SJCRH30 (cell line): ENCODE measurements around the gene AFF1. TPM values are rescaled to one million over a fixed set of nuclear protein-coding genes. Genes with fewer than 3 reads are reported as not detected.
"Not testable (repeated sequence)": the region's sequence is repeated elsewhere in the genome, so short reads cannot be mapped to it uniquely, and the experiment has no call there.

Experiments used
- DNase-seq, 2 experiments: peaks; one replicate each; pipeline ENCODE4 v3.0.0-alpha.2; 2015 to 2020
- H3K27ac ChIP-seq: fragments of 250-450 bp; sonication (Bioruptor Pico); 2 replicates; pipeline ENCODE4 v1.5.1; 2020; ENCODE audit warnings: mild to moderate bottlenecking, moderate library complexity
- H3K27me3 ChIP-seq: fragments of 250-450 bp; sonication (Bioruptor Pico); 2 replicates; pipeline ENCODE4 v1.5.1; 2020; ENCODE audit warnings: mild to moderate bottlenecking, moderate library complexity
- H3K36me3 ChIP-seq: fragments of 250-450 bp; sonication (Bioruptor Pico); 2 replicates; pipeline ENCODE4 v1.5.1; 2020; ENCODE audit warnings: mild to moderate bottlenecking, moderate library complexity
- H3K4me1 ChIP-seq: fragments of 250-450 bp; sonication (Bioruptor Pico); 2 replicates; pipeline ENCODE4 v1.5.1; 2020; ENCODE audit warnings: mild to moderate bottlenecking, moderate library complexity
- H3K4me3 ChIP-seq: fragments of 250-450 bp; sonication (Bioruptor Pico); 2 replicates; pipeline ENCODE4 v1.5.1; 2020; ENCODE audit warnings: mild to moderate bottlenecking, moderate library complexity
- H3K9me3 ChIP-seq: fragments of 250-450 bp; sonication (Bioruptor Pico); replicated peaks from 2 replicates; pipeline ENCODE4 v1.5.1; 2020; ENCODE audit warnings: mild to moderate bottlenecking, moderate library complexity
- total RNA-seq: library from RNA; depleted of rRNA; stranded (reverse); fragments of >200 nt; shearing (Covaris generic); gene quantifications from 2 replicates; pipeline ENCODE4 v1.2.3, GENCODE V29; 2014

The AFF1 gene
- total RNA-seq, 1 experiment from 2014 or later, result 16.1 TPM

- no peaks in the 10 kb centered on the region for H3K27me3 ChIP-seq
- no peak for DNase-seq
- no peaks in the 10 kb centered on the region for H3K9me3 ChIP-seq
- H3K4me1 ChIP-seq, result peaks cover 10% of the 10 kb centered on the region
- H3K27ac ChIP-seq, result no peak overlapping the region
- H3K36me3 ChIP-seq, result peaks cover 11% of the 10 kb centered on the region
- no peak overlapping the region for H3K4me3 ChIP-seq
Observed at GRCh38 chr4:87122252-87122651, 187.4 kb downstream of the AFF1 start.

- no peak for DNase-seq
- H3K36me3 ChIP-seq, result peaks cover 12% of the 10 kb centered on the region; the same call in 1 of the 2 replicates
Observed at GRCh38 chr4:87126056-87126455, 191.2 kb downstream of the AFF1 start.

GRCh38 chr4:87128006-87128705 lies 193.3 kb downstream of the AFF1 start:
- Histone ChIP-seq H3K4me1 (no peaks in the 10 kb centered on the region), H3K27me3 (no peaks in the 10 kb centered on the region), H3K4me3 (no peak overlapping the region), H3K27ac (no peak overlapping the region), H3K9me3 (no peaks in the 10 kb centered on the region), H3K36me3 (peaks cover 15% of the 10 kb centered on the region)
- no peak for DNase-seq

More at GRCh38 chr4:87126056-87126455, 191.2 kb downstream of the AFF1 start:
- H3K27ac ChIP-seq, result no peak overlapping the region
- no peaks in the 10 kb centered on the region for H3K9me3 ChIP-seq
- H3K4me3 ChIP-seq, result no peak overlapping the region
- H3K27me3 ChIP-seq, result no peaks in the 10 kb centered on the region
- H3K4me1 ChIP-seq, result no peaks in the 10 kb centered on the region

GRCh38 chr4:87129681-87130080 lies 194.9 kb downstream of the AFF1 start:
- Histone ChIP-seq H3K4me1 (no peaks in the 10 kb centered on the region), H3K4me3 (no peak overlapping the region), H3K27me3 (no peaks in the 10 kb centered on the region), H3K9me3 (no peaks in the 10 kb centered on the region), H3K36me3 (peaks cover 21% of the 10 kb centered on the region; the same call in 1 of the 2 replicates), H3K27ac (no peak overlapping the region)
- no peak for DNase-seq

GRCh38 chr4:87130985-87131703 lies 196.3 kb downstream of the AFF1 start:
- H3K9me3 ChIP-seq, result no peaks in the 10 kb centered on the region
- no peak overlapping the region for H3K4me3 ChIP-seq
- H3K4me1 ChIP-seq, result no peaks in the 10 kb centered on the region
- no peak for DNase-seq
- no peaks in the 10 kb centered on the region for H3K27me3 ChIP-seq
- peaks cover 21% of the 10 kb centered on the region; the same call in 1 of the 2 replicates for H3K36me3 ChIP-seq
- H3K27ac ChIP-seq, result no peak overlapping the region

- no peaks in the 10 kb centered on the region for H3K9me3 ChIP-seq
- DNase-seq, result no peak
- H3K27me3 ChIP-seq, result no peaks in the 10 kb centered on the region
- H3K27ac ChIP-seq, result no peak overlapping the region
- peaks cover 16% of the 10 kb centered on the region; the same call in 1 of the 2 replicates for H3K36me3 ChIP-seq
- no peak overlapping the region for H3K4me3 ChIP-seq
- H3K4me1 ChIP-seq, result no peaks in the 10 kb centered on the region
Observed at GRCh38 chr4:87132035-87132434, 197.2 kb downstream of the AFF1 start.

GRCh38 chr4:87133183-87133582 lies 198.4 kb downstream of the AFF1 start:
- Histone ChIP-seq H3K36me3 (peaks cover 12% of the 10 kb centered on the region; the same call in 1 of the 2 replicates), H3K27me3 (no peaks in the 10 kb centered on the region), H3K9me3 (no peaks in the 10 kb centered on the region), H3K4me3 (no peak overlapping the region), H3K27ac (no peak overlapping the region), H3K4me1 (no peaks in the 10 kb centered on the region)
- DNase-seq, result no peak

- Histone ChIP-seq H3K4me1 (no peaks in the 10 kb centered on the region), H3K27ac (no peak overlapping the region), H3K36me3 (peaks cover 11% of the 10 kb centered on the region; the same call in 1 of the 2 replicates), H3K27me3 (no peaks in the 10 kb centered on the region), H3K9me3 (no peaks in the 10 kb centered on the region), H3K4me3 (no peak overlapping the region)
- no peak for DNase-seq
Observed at GRCh38 chr4:87134122-87134521, 199.3 kb downstream of the AFF1 start.

- DNase-seq, result no peak
- Histone ChIP-seq H3K36me3 (no peaks in the 10 kb centered on the region; the same call in 1 of the 2 replicates), H3K9me3 (no peaks in the 10 kb centered on the region), H3K27ac (no peak overlapping the region), H3K27me3 (no peaks in the 10 kb centered on the region), H3K4me3 (no peak overlapping the region), H3K4me1 (no peaks in the 10 kb centered on the region)
Observed at GRCh38 chr4:87141428-87141827, 206.6 kb downstream of the AFF1 start.

- Histone ChIP-seq H3K36me3 (no peaks in the 10 kb centered on the region), H3K4me3 (no peak overlapping the region), H3K27ac (no peak overlapping the region), H3K4me1 (no peaks in the 10 kb centered on the region), H3K27me3 (no peaks in the 10 kb centered on the region), H3K9me3 (no peaks in the 10 kb centered on the region)
- DNase-seq, result no peak
Observed at GRCh38 chr4:87144356-87144755, 209.5 kb downstream of the AFF1 start.

GRCh38 chr4:87145934-87146333 lies 211.1 kb downstream of the AFF1 start:
- H3K27me3 ChIP-seq, H3K4me3 ChIP-seq, H3K36me3 ChIP-seq, H3K4me1 ChIP-seq, H3K27ac ChIP-seq, H3K9me3 ChIP-seq, DNase-seq: not testable (repeated sequence)

GRCh38 chr4:87147116-87147515 lies 212.3 kb downstream of the AFF1 start:
- DNase-seq, result no peak
- no peak overlapping the region for H3K4me3 ChIP-seq
- H3K4me1 ChIP-seq, result no peaks in the 10 kb centered on the region
- H3K9me3 ChIP-seq, result no peaks in the 10 kb centered on the region
- no peak overlapping the region for H3K27ac ChIP-seq
- no peaks in the 10 kb centered on the region for H3K36me3 ChIP-seq
- no peaks in the 10 kb centered on the region for H3K27me3 ChIP-seq

- no peaks in the 10 kb centered on the region for H3K4me1 ChIP-seq
- peak; percentile 65 to 91 for DNase-seq
Observed at GRCh38 chr4:87150498-87151261, 215.9 kb downstream of the AFF1 start.

GRCh38 chr4:87151730-87152129 lies 216.9 kb downstream of the AFF1 start:
- Histone ChIP-seq H3K27ac (no peak overlapping the region), H3K4me3 (no peak overlapping the region)

More at GRCh38 chr4:87150498-87151261, 215.9 kb downstream of the AFF1 start:
- H3K9me3 ChIP-seq, result no peaks in the 10 kb centered on the region
- no peaks in the 10 kb centered on the region for H3K36me3 ChIP-seq
- no peak overlapping the region for H3K27ac ChIP-seq
- no peaks in the 10 kb centered on the region for H3K27me3 ChIP-seq
- no peak overlapping the region for H3K4me3 ChIP-seq

More at GRCh38 chr4:87151730-87152129, 216.9 kb downstream of the AFF1 start:
- DNase-seq, result no peak
- no peaks in the 10 kb centered on the region for H3K36me3 ChIP-seq
- no peaks in the 10 kb centered on the region for H3K27me3 ChIP-seq
- no peaks in the 10 kb centered on the region for H3K9me3 ChIP-seq
- no peaks in the 10 kb centered on the region for H3K4me1 ChIP-seq
